Neural progenitor cell (in vitro differentiated cells): ENCODE data around the gene PRIM2. TPM values are rescaled to one million over a fixed set of nuclear protein-coding genes. Genes with fewer than 3 reads are reported as not detected.
"Not testable (repeated sequence)": the region's sequence is repeated elsewhere in the genome, so short reads cannot be mapped to it uniquely, and the experiment has no call there.

Source experiments
- DNase-seq: peaks from one replicate; pipeline ENCODE4 v3.0.0-alpha.2; 2016; ENCODE audit warnings: low spot score
- H2AFZ ChIP-seq: fragments of 200-600 bp; sonication (generic); replicated peaks from 2 replicates; pipeline ENCODE4 v1.6.1; 2016; ENCODE audit warnings: antibody characterized with exemption
- H3F3A ChIP-seq: fragments of 200-600 bp; sonication (generic); 2 replicates; pipeline ENCODE4 v1.6.1; 2016; ENCODE audit warnings: antibody characterized with exemption, low read depth
- H3K27ac ChIP-seq: fragments of 200-600 bp; sonication (generic); 2 replicates; pipeline ENCODE4 v1.5.1; 2016; ENCODE audit warnings: mild to moderate bottlenecking
- H3K27me3 ChIP-seq: fragments of 200-600 bp; sonication (generic); 2 replicates; pipeline ENCODE4 v1.6.1; 2016; ENCODE audit warnings: mild to moderate bottlenecking, moderate library complexity
- H3K36me3 ChIP-seq: fragments of 200-600 bp; sonication (generic); 2 replicates; pipeline ENCODE4 v1.5.1; 2016
- H3K4me1 ChIP-seq: fragments of 200-600 bp; sonication (generic); 2 replicates; pipeline ENCODE4 v1.6.1; 2016; ENCODE audit warnings: mixed run types
- H3K4me2 ChIP-seq: fragments of 200-600 bp; sonication (generic); 2 replicates; pipeline ENCODE4 v1.6.1; 2016
- H3K4me3 ChIP-seq: fragments of 200-600 bp; sonication (generic); 2 replicates; pipeline ENCODE4 v1.5.1; 2016
- H3K79me2 ChIP-seq: fragments of 200-600 bp; sonication (generic); 2 replicates; pipeline ENCODE4 v1.6.1; 2016; ENCODE audit warnings: low read depth
- H3K9ac ChIP-seq: fragments of 200-600 bp; sonication (generic); 2 replicates; pipeline ENCODE4 v1.6.1; 2016
- H3K9me3 ChIP-seq: fragments of 200-600 bp; sonication (generic); 2 replicates; pipeline ENCODE4 v1.5.1; 2016; ENCODE audit warnings: low read depth
- H4K20me1 ChIP-seq: fragments of 200-600 bp; sonication (generic); 2 replicates; pipeline ENCODE4 v1.6.1; 2016; ENCODE audit warnings: low read depth
- H3K27ac Mint-ChIP-seq: 3 replicates; pipeline ENCODE4 v1.8.0; 2021; ENCODE audit warnings: mixed read lengths
- H3K27me3 Mint-ChIP-seq: 2 replicates; pipeline ENCODE4 v1.8.0; 2022; ENCODE audit warnings: low read depth, mild to moderate bottlenecking, inconsistent platforms, moderate library complexity, mixed read lengths; ENCODE audit not compliant: insufficient read depth
- H3K36me3 Mint-ChIP-seq: 3 replicates; pipeline ENCODE4 v1.8.0; 2021; ENCODE audit warnings: mixed read lengths
- H3K4me1 Mint-ChIP-seq: 3 replicates; pipeline ENCODE4 v1.8.0; 2021; ENCODE audit warnings: mixed read lengths
- H3K4me3 Mint-ChIP-seq: 3 replicates; pipeline ENCODE4 v1.8.0; 2021; ENCODE audit warnings: mild to moderate bottlenecking, moderate library complexity, mixed read lengths
- H3K9me3 Mint-ChIP-seq: 3 replicates; pipeline ENCODE4 v1.8.0; 2020; ENCODE audit warnings: mixed read lengths
- CTCF ChIP-seq: fragments of 200-600 bp; sonication (generic); IDR thresholded peaks from 2 replicates; pipeline ENCODE4 v1.5.1; 2017; ENCODE audit warnings: antibody characterized with exemption, mild to moderate bottlenecking
- total RNA-seq: library from RNA; depleted of rRNA; stranded (reverse); fragments of >200 nt; gene quantifications from 2 replicates; pipeline ENCODE4 v1.2.3, GENCODE V29; 2015; ENCODE audit warnings: low replicate concordance

PRIM2 gene
- total RNA-seq, 1 donor from 2014 or later: 81.0 TPM

GRCh38 chr6:57535994-57536393 is 218.6 kb downstream of the PRIM2 start:
- not testable (repeated sequence) for H3K27me3 ChIP-seq, H3K9me3 Mint-ChIP-seq, H3K36me3 ChIP-seq, H3K9me3 ChIP-seq, H3K27me3 Mint-ChIP-seq, H3K4me2 ChIP-seq, H3K27ac ChIP-seq, H3K27ac Mint-ChIP-seq, H3K79me2 ChIP-seq, H3K9ac ChIP-seq, H3K4me3 Mint-ChIP-seq, H4K20me1 ChIP-seq, H2AFZ ChIP-seq, H3K4me1 ChIP-seq, H3K4me3 ChIP-seq, H3F3A ChIP-seq
- peak; percentile 23 for DNase-seq
- H3K4me1 Mint-ChIP-seq: peaks cover 17% of the 10 kb centered on the region
- TF ChIP-seq CTCF: peak; percentile 57
- H3K36me3 Mint-ChIP-seq: peaks cover 11% of the 10 kb centered on the region

- H3K9me3 ChIP-seq, DNase-seq, H3K4me3 Mint-ChIP-seq, H3K4me3 ChIP-seq, H3K4me2 ChIP-seq, H4K20me1 ChIP-seq, H3K9me3 Mint-ChIP-seq, H3F3A ChIP-seq, H3K4me1 ChIP-seq, H3K27me3 ChIP-seq, H3K36me3 ChIP-seq, H3K27me3 Mint-ChIP-seq, H2AFZ ChIP-seq, H3K27ac Mint-ChIP-seq, H3K79me2 ChIP-seq, H3K27ac ChIP-seq, H3K9ac ChIP-seq: not testable (repeated sequence)
- peaks cover 13% of the 10 kb centered on the region for H3K4me1 Mint-ChIP-seq
- peaks cover 14% of the 10 kb centered on the region for H3K36me3 Mint-ChIP-seq
Measured at GRCh38 chr6:57537916-57538315, 220.5 kb downstream of the PRIM2 start.

GRCh38 chr6:57551961-57552360 is 234.5 kb downstream of the PRIM2 start:
- not testable (repeated sequence) for H2AFZ ChIP-seq, H3K36me3 ChIP-seq, H4K20me1 ChIP-seq, H3K4me2 ChIP-seq, H3K9me3 ChIP-seq, H3K4me3 ChIP-seq, H3K9me3 Mint-ChIP-seq, H3K4me1 Mint-ChIP-seq, DNase-seq, H3K27ac Mint-ChIP-seq, H3K27me3 Mint-ChIP-seq, H3K4me1 ChIP-seq, H3K27me3 ChIP-seq, H3K4me3 Mint-ChIP-seq, H3K27ac ChIP-seq, H3F3A ChIP-seq, H3K79me2 ChIP-seq, H3K36me3 Mint-ChIP-seq, H3K9ac ChIP-seq

- H3K27ac ChIP-seq, H3K4me3 ChIP-seq, H3K36me3 ChIP-seq, H3K4me1 ChIP-seq, H3K4me3 Mint-ChIP-seq, H3K79me2 ChIP-seq, H3K9me3 Mint-ChIP-seq, H3K4me2 ChIP-seq, H3F3A ChIP-seq, H4K20me1 ChIP-seq, H3K36me3 Mint-ChIP-seq, H3K9me3 ChIP-seq, H3K9ac ChIP-seq, H3K27ac Mint-ChIP-seq, H2AFZ ChIP-seq, H3K27me3 ChIP-seq, H3K27me3 Mint-ChIP-seq, DNase-seq, H3K4me1 Mint-ChIP-seq: not testable (repeated sequence)
Measured at GRCh38 chr6:57557855-57558254, 240.4 kb downstream of the PRIM2 start.

GRCh38 chr6:57559170-57559569 is 241.7 kb downstream of the PRIM2 start:
- H3K27ac Mint-ChIP-seq, H3K36me3 ChIP-seq, H3K9ac ChIP-seq, H3K9me3 ChIP-seq, H3K27me3 Mint-ChIP-seq, H3K4me1 ChIP-seq, H3K36me3 Mint-ChIP-seq, H3K27me3 ChIP-seq, H3K27ac ChIP-seq, H2AFZ ChIP-seq, H3K9me3 Mint-ChIP-seq, H3F3A ChIP-seq, H3K4me3 ChIP-seq, H3K4me2 ChIP-seq, H3K4me1 Mint-ChIP-seq, H4K20me1 ChIP-seq, H3K4me3 Mint-ChIP-seq, H3K79me2 ChIP-seq, DNase-seq: not testable (repeated sequence)

- not testable (repeated sequence) for H3K36me3 Mint-ChIP-seq, H3K79me2 ChIP-seq, H3F3A ChIP-seq, H3K4me1 Mint-ChIP-seq, H3K36me3 ChIP-seq, H4K20me1 ChIP-seq, H3K4me1 ChIP-seq, H3K9ac ChIP-seq, H2AFZ ChIP-seq, H3K9me3 ChIP-seq, H3K27ac Mint-ChIP-seq, H3K4me3 ChIP-seq, H3K27me3 ChIP-seq, H3K27me3 Mint-ChIP-seq, H3K4me2 ChIP-seq, H3K27ac ChIP-seq, DNase-seq, H3K9me3 Mint-ChIP-seq, H3K4me3 Mint-ChIP-seq
Measured at GRCh38 chr6:57562233-57562632, 244.8 kb downstream of the PRIM2 start.

- not testable (repeated sequence) for H3F3A ChIP-seq, H3K36me3 Mint-ChIP-seq, H3K27me3 Mint-ChIP-seq, H3K4me3 Mint-ChIP-seq, H3K27ac ChIP-seq, H3K9me3 ChIP-seq, H3K36me3 ChIP-seq, H4K20me1 ChIP-seq, H3K4me3 ChIP-seq, H2AFZ ChIP-seq, H3K27me3 ChIP-seq, H3K4me2 ChIP-seq, H3K79me2 ChIP-seq, H3K4me1 ChIP-seq, H3K4me1 Mint-ChIP-seq, DNase-seq, H3K9me3 Mint-ChIP-seq, H3K27ac Mint-ChIP-seq, H3K9ac ChIP-seq
Measured at GRCh38 chr6:57572119-57572518, 254.7 kb downstream of the PRIM2 start.

GRCh38 chr6:57572844-57573243 is 255.4 kb downstream of the PRIM2 start:
- H3K27ac Mint-ChIP-seq, H3K27me3 Mint-ChIP-seq, H3K9ac ChIP-seq, H3K9me3 ChIP-seq, H3K4me1 Mint-ChIP-seq, H4K20me1 ChIP-seq, H3K9me3 Mint-ChIP-seq, H3K4me3 Mint-ChIP-seq, H3K4me1 ChIP-seq, DNase-seq, H3F3A ChIP-seq, H3K79me2 ChIP-seq, H2AFZ ChIP-seq, H3K4me2 ChIP-seq, H3K27me3 ChIP-seq, H3K36me3 ChIP-seq, H3K27ac ChIP-seq, H3K4me3 ChIP-seq, H3K36me3 Mint-ChIP-seq: not testable (repeated sequence)
